Epithelial cell of prostate (primary cell): Measurements from ENCODE around the gene TTI1.

Experiments
- DNase-seq: peaks from one replicate; pipeline ENCODE4 v3.0.0-alpha.2; 2011; ENCODE audit warnings: low read depth, low spot score
- H3K27ac ChIP-seq: fragments of 450-650 bp; 2 replicates; pipeline ENCODE4 v1.5.1; 2017; ENCODE audit warnings: mild to moderate bottlenecking

TTI1 gene

GRCh38 chr20:37943501-37944455 lies 89.5 kb downstream of the TTI1 start:
- DNase-seq: no peak
- no peak overlapping the region for H3K27ac ChIP-seq

GRCh38 chr20:37943033-37943432 lies 90.2 kb downstream of the TTI1 start:
- DNase-seq: no peak
- no peak overlapping the region for H3K27ac ChIP-seq

GRCh38 chr20:37941992-37942391 lies 91.3 kb downstream of the TTI1 start:
- no peak for DNase-seq
- no peak overlapping the region for H3K27ac ChIP-seq

GRCh38 chr20:37941332-37941731 lies 91.9 kb downstream of the TTI1 start:
- DNase-seq: no peak

GRCh38 chr20:37940858-37941257 lies 92.4 kb downstream of the TTI1 start:
- H3K27ac ChIP-seq: no peak overlapping the region
- DNase-seq: no peak

More at GRCh38 chr20:37941332-37941731, 91.9 kb downstream of the TTI1 start:
- no peak overlapping the region for H3K27ac ChIP-seq

GRCh38 chr20:37939701-37940560 lies 93.3 kb downstream of the TTI1 start:
- no peak for DNase-seq
- H3K27ac ChIP-seq: no peak overlapping the region

GRCh38 chr20:37938954-37939353 lies 94.3 kb downstream of the TTI1 start:
- no peak for DNase-seq
- H3K27ac ChIP-seq: no peak overlapping the region

- no peak for DNase-seq
- no peak overlapping the region for H3K27ac ChIP-seq
Observed at GRCh38 chr20:37938181-37938750, 95.0 kb downstream of the TTI1 start.

- DNase-seq: no peak
- H3K27ac ChIP-seq: no peak overlapping the region
Observed at GRCh38 chr20:37937686-37938085, 95.6 kb downstream of the TTI1 start.

- no peak overlapping the region for H3K27ac ChIP-seq
- DNase-seq: no peak
Observed at GRCh38 chr20:37936451-37936850, 96.8 kb downstream of the TTI1 start.

GRCh38 chr20:37936041-37936440 lies 97.2 kb downstream of the TTI1 start:
- DNase-seq: no peak
- H3K27ac ChIP-seq: no peak overlapping the region

GRCh38 chr20:37935435-37935834 lies 97.8 kb downstream of the TTI1 start:
- no peak for DNase-seq
- no peak overlapping the region for H3K27ac ChIP-seq

- DNase-seq: no peak
Observed at GRCh38 chr20:37934634-37935375, 98.5 kb downstream of the TTI1 start.

GRCh38 chr20:37933786-37934633 lies 99.2 kb downstream of the TTI1 start:
- no peak for DNase-seq
- H3K27ac ChIP-seq: no peak overlapping the region

More at GRCh38 chr20:37934634-37935375, 98.5 kb downstream of the TTI1 start:
- H3K27ac ChIP-seq: no peak overlapping the region
